SK-N-SH treated with all-trans-retinoic acid at 6 μM for 48 hours (cell line): Measurements from ENCODE around the gene SYT6.

Source experiments
- CREB5 ChIP-seq: fragments of 250-450 bp; sonication (Bioruptor Pico); IDR thresholded peaks from 2 replicates; pipeline ENCODE4 v1.5.1; 2020; ENCODE audit warnings: low read depth, mild to moderate bottlenecking, moderate library complexity
- ESRRG ChIP-seq: fragments of 250-450 bp; sonication (Bioruptor Pico); IDR thresholded peaks from 2 replicates; pipeline ENCODE4 v1.6.1; 2021; ENCODE audit warnings: mild to moderate bottlenecking
- OSR1 ChIP-seq: fragments of 250-450 bp; sonication (Bioruptor Pico); IDR thresholded peaks from 2 replicates; pipeline ENCODE4 v1.8.0; 2022; ENCODE audit warnings: moderate library complexity, mild to moderate bottlenecking, inconsistent platforms
- POU6F1 ChIP-seq: fragments of 250-450 bp; sonication (Bioruptor Pico); IDR thresholded peaks from 2 replicates; pipeline ENCODE4 v1.8.0; 2021; ENCODE audit warnings: low read depth, mild to moderate bottlenecking, moderate library complexity, borderline replicate concordance
- RARB ChIP-seq: fragments of 250-450 bp; sonication (Bioruptor Pico); IDR thresholded peaks from 2 replicates; pipeline ENCODE4 v1.8.0; 2021; ENCODE audit warnings: mild to moderate bottlenecking, moderate library complexity
- TCF4 ChIP-seq: fragments of 250-450 bp; sonication (Bioruptor Pico); IDR thresholded peaks from 2 replicates; pipeline ENCODE4 v1.8.0; 2021; ENCODE audit warnings: mild to moderate bottlenecking, moderate library complexity, borderline replicate concordance
- TOX ChIP-seq: fragments of 250-450 bp; sonication (Bioruptor Pico); IDR thresholded peaks from 2 replicates; pipeline ENCODE4 v1.8.0; 2021; ENCODE audit warnings: mild to moderate bottlenecking, moderate library complexity, borderline replicate concordance
- ZFP3 ChIP-seq: fragments of 250-450 bp; sonication (Bioruptor Pico); IDR thresholded peaks from 2 replicates; pipeline ENCODE4 v1.5.0; 2020; ENCODE audit warnings: mild to moderate bottlenecking, moderate library complexity
- ZFP30 ChIP-seq: fragments of 450-650 bp; formaldehyde crosslinking; IDR thresholded peaks from 2 replicates; pipeline ENCODE4 v1.5.0; 2022; ENCODE audit warnings: mild to moderate bottlenecking, moderate library complexity
- ZNF565 ChIP-seq: fragments of 450-650 bp; formaldehyde crosslinking; conservative IDR thresholded peaks from 2 replicates; pipeline ENCODE4 v1.5.0; 2020; ENCODE audit warnings: low read depth, mild to moderate bottlenecking, moderate library complexity
- TF ChIP-seq, protein P1 (sequence below): fragments of 250-450 bp; sonication (Bioruptor Pico); IDR thresholded peaks from 2 replicates; pipeline ENCODE4 v1.8.0; 2020; ENCODE audit warnings: mild to moderate bottlenecking, moderate library complexity, borderline replicate concordance
- TF ChIP-seq, protein P2 (sequence below): fragments of 250-450 bp; sonication (Bioruptor Pico); IDR thresholded peaks from 2 replicates; pipeline ENCODE4 v1.5.0; 2020; ENCODE audit warnings: mild to moderate bottlenecking, moderate library complexity

- TF ChIP-seq, protein P1, sequence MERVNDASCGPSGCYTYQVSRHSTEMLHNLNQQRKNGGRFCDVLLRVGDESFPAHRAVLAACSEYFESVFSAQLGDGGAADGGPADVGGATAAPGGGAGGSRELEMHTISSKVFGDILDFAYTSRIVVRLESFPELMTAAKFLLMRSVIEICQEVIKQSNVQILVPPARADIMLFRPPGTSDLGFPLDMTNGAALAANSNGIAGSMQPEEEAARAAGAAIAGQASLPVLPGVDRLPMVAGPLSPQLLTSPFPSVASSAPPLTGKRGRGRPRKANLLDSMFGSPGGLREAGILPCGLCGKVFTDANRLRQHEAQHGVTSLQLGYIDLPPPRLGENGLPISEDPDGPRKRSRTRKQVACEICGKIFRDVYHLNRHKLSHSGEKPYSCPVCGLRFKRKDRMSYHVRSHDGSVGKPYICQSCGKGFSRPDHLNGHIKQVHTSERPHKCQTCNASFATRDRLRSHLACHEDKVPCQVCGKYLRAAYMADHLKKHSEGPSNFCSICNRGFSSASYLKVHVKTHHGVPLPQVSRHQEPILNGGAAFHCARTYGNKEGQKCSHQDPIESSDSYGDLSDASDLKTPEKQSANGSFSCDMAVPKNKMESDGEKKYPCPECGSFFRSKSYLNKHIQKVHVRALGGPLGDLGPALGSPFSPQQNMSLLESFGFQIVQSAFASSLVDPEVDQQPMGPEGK (CRISPR knock-in tag), result no peak
- TF ChIP-seq TCF4 (CRISPR knock-in tag) (no peak), ESRRG (no peak), ZFP3 (CRISPR knock-in tag) (no peak), TOX (CRISPR knock-in tag) (no peak), POU6F1 (CRISPR knock-in tag) (no peak), RARB (CRISPR knock-in tag) (no peak), CREB5 (no peak), OSR1 (CRISPR knock-in tag) (no peak), ZFP30 (CRISPR knock-in tag) (no peak), ZNF565 (no peak)
- TF ChIP-seq, protein P2, sequence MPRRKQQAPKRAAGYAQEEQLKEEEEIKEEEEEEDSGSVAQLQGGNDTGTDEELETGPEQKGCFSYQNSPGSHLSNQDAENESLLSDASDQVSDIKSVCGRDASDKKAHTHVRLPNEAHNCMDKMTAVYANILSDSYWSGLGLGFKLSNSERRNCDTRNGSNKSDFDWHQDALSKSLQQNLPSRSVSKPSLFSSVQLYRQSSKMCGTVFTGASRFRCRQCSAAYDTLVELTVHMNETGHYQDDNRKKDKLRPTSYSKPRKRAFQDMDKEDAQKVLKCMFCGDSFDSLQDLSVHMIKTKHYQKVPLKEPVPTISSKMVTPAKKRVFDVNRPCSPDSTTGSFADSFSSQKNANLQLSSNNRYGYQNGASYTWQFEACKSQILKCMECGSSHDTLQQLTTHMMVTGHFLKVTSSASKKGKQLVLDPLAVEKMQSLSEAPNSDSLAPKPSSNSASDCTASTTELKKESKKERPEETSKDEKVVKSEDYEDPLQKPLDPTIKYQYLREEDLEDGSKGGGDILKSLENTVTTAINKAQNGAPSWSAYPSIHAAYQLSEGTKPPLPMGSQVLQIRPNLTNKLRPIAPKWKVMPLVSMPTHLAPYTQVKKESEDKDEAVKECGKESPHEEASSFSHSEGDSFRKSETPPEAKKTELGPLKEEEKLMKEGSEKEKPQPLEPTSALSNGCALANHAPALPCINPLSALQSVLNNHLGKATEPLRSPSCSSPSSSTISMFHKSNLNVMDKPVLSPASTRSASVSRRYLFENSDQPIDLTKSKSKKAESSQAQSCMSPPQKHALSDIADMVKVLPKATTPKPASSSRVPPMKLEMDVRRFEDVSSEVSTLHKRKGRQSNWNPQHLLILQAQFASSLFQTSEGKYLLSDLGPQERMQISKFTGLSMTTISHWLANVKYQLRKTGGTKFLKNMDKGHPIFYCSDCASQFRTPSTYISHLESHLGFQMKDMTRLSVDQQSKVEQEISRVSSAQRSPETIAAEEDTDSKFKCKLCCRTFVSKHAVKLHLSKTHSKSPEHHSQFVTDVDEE, result no peak
Observed at GRCh38 chr1:114130213-114130612, 23.5 kb downstream of the SYT6 start.
